K562 treated with DMSO at 1 percent for 12 hours (cell line): ENCODE data around the gene MKLN1. TPM values are rescaled to one million over a fixed set of nuclear protein-coding genes. Genes with fewer than 3 reads are reported as not detected.

Experiments used
- total RNA-seq: library from RNA; unstranded; fragments of 300-600 nt; gene quantifications from 2 replicates; pipeline ENCODE4 v1.2.3, GENCODE V29; 2022; ENCODE audit not compliant: insufficient read depth

Gene MKLN1
- 11.4 and 27.0 TPM in 2 replicates for total RNA-seq

GRCh38 chr7:131327626-131328376, at the start of gene MKLN1:
TSS of gene MKLN1 (plus strand) at chr7:131327876. CDS start at chr7:131327900, 24 bp downstream.

Other genes starting within 250 kb of the MKLN1 start
- 0.79 TPM in 1 of 2 replicates, not detected in the other for gene PODXL, start 228.8 kb downstream of the MKLN1 start, total RNA-seq